Activated CD8-positive, alpha-beta memory T cell treated with anti-CD3 and anti-CD28 coated beads, Interleukin-2, amount 10 ng/mL, durations not matched to agents 7 days and 5 days (primary cell): ENCODE results near the gene PLB1. TPM values are rescaled to one million over a fixed set of nuclear protein-coding genes. Genes with fewer than 3 reads are reported as not detected.

ENCODE experiments used
- ATAC-seq: fragments of 150-1000 bp; cut with Tn5 transposase; one replicate; pipeline ENCODE4 v1.10.0; 2021; ENCODE audit warnings: moderate library complexity
- CTCF ChIA-PET: fragments of 350-600 bp; sonication (Branson Sonifier 250); formaldehyde crosslinking; loops from one replicate; lab custom pipeline; 2021; ENCODE audit warnings: antibody characterized with exemption; lab: Charles Lee
- DNase-seq: peaks from one replicate; pipeline ENCODE4 v3.0.0-alpha.2; 2020
- H3K27ac Mint-ChIP-seq: one replicate; pipeline ENCODE4 v1.8.0; 2021; ENCODE audit warnings: mild to moderate bottlenecking, mixed read lengths
- H3K27me3 Mint-ChIP-seq: one replicate; pipeline ENCODE4 v1.8.0; 2021; ENCODE audit warnings: mixed read lengths
- H3K36me3 Mint-ChIP-seq: one replicate; pipeline ENCODE4 v1.8.0; 2021; ENCODE audit warnings: mild to moderate bottlenecking, mixed read lengths
- H3K4me1 Mint-ChIP-seq: one replicate; pipeline ENCODE4 v1.8.0; 2021; ENCODE audit warnings: mixed read lengths
- H3K4me3 Mint-ChIP-seq: one replicate; pipeline ENCODE4 v1.8.0; 2021; ENCODE audit warnings: mild to moderate bottlenecking, moderate library complexity, mixed read lengths
- H3K9me3 Mint-ChIP-seq: one replicate; pipeline ENCODE4 v1.8.0; 2022; ENCODE audit warnings: low read depth, mixed read lengths
- total RNA-seq, 2 experiments: library from RNA; stranded (reverse); gene quantifications; one replicate each; pipeline ENCODE4 v1.2.3, GENCODE V29; 2021

PLB1 gene
- total RNA-seq, 2 experiments from 2014 or later, result 0.67 to 1.2 TPM

DNA sequence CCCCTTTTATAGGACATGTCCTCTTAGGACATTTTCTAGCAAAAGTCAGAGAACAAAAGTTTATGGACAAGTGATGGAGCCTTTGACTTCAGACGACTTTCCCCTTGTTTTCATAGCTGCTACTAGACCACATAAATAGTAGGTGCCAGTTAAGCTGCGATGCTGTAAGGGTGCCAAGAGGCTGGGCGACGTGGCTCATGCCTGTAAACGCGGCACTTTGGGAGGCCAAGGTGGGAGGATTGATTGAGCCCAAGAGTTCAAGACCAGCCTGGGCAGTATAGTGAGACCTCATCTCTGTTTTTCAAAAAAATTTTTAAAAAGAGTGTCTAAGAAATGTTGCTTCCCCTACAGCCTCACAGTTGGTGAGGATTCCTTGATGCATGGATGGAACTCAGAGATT is 2.2 kb upstream of the PLB1 start:
- ATAC-seq (no peak), DNase-seq (no peak)
- Mint-ChIP-seq H3K9me3 (no peaks in the 10 kb centered on the region), H3K36me3 (no peaks in the 10 kb centered on the region), H3K4me3 (no peak overlapping the region), H3K27me3 (peaks cover 19% of the 10 kb centered on the region), H3K4me1 (no peaks in the 10 kb centered on the region), H3K27ac (no peak overlapping the region)
- CTCF ChIA-PET, result interaction anchor here (1.2 kb wide), 1 partner anchor 41 kb away, joined by 4 read pairs; no protein-coding TSS in a partner anchor

DNA sequence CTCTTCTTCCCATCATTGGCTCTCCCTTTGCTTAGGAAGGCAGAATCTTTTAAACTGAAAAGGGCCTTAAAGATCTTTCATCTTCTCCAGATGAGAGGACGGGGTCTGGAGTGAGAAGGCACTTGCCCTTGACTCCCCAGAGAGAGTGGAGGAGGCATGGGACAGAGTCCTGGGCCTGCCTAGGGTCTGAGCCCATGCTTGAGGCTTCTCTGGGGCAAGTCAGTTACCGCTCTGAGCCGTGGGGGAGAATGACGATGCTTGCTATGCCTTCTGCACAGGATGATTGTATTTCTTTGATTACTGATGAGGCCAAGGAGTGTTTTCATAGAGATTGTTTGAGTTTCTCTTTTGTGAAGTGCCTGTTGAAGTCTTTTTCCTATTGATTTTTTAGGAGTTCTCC is 921 bp downstream of the PLB1 start:
- Mint-ChIP-seq H3K4me1 (no peaks in the 10 kb centered on the region), H3K36me3 (no peaks in the 10 kb centered on the region), H3K27me3 (peaks cover 28% of the 10 kb centered on the region), H3K9me3 (no peaks in the 10 kb centered on the region), H3K4me3 (no peak overlapping the region), H3K27ac (no peak overlapping the region)
- DNase-seq, result no peak
- CTCF ChIA-PET, result interaction anchor here (1.2 kb wide), 1 partner anchor 23 kb away, joined by 3 read pairs; no protein-coding TSS in a partner anchor
- no peak for ATAC-seq

DNA sequence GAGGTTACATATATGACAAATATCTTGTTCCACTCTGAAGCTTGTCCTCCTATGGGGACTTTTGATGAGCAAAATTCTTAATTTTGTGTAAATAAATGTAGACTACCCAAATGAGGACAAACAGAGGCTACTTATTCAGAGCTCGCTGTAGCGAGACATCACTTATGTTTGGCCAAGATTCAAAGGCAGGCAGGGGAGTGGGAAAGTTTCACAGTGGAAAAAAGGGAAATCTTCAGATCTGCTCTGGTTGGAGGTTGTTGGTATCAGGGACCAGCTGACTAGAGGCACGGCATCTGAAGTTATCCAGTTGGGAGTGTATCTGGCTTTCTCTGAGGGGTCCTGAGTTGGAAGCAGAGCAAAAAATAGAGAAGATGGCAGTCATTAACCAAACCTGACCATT is 1.3 kb downstream of the PLB1 start:
- Mint-ChIP-seq H3K27me3 (peaks cover 29% of the 10 kb centered on the region), H3K4me3 (no peak overlapping the region), H3K9me3 (no peaks in the 10 kb centered on the region), H3K27ac (no peak overlapping the region), H3K4me1 (no peaks in the 10 kb centered on the region), H3K36me3 (no peaks in the 10 kb centered on the region)
- no peak for DNase-seq
- no peak for ATAC-seq
- CTCF ChIA-PET, result interaction anchor here (1.2 kb wide), 1 partner anchor 23 kb away, joined by 3 read pairs; no protein-coding TSS in a partner anchor

DNA sequence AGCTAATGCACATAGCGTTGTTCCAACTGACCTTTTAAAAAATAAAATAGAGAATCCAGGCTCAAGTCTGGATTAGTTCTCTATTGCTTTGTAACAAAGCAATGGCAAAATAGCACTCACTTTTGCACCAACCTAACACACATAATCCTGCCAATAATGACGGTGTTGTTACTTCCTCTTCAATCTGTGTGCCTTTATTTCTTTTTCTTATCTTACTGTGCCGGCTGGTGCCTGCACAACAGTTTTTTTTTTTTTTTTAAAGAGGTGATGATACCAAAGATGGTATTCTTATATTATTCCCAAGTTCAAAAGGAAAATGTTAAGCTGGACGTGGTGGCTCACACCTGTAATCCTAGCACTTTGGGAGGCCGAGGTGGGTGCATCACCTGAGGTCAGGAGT is 3.4 kb downstream of the PLB1 start:
- Mint-ChIP-seq H3K9me3 (no peaks in the 10 kb centered on the region), H3K36me3 (no peaks in the 10 kb centered on the region), H3K27ac (no peak overlapping the region), H3K4me3 (no peak overlapping the region), H3K27me3 (peaks cover 29% of the 10 kb centered on the region), H3K4me1 (no peaks in the 10 kb centered on the region)
- ATAC-seq (no peak), DNase-seq (no peak)
- CTCF ChIA-PET, result interaction anchor here (0.7 kb wide), 1 partner anchor 8 kb away, joined by 3 read pairs; no protein-coding TSS in a partner anchor

DNA sequence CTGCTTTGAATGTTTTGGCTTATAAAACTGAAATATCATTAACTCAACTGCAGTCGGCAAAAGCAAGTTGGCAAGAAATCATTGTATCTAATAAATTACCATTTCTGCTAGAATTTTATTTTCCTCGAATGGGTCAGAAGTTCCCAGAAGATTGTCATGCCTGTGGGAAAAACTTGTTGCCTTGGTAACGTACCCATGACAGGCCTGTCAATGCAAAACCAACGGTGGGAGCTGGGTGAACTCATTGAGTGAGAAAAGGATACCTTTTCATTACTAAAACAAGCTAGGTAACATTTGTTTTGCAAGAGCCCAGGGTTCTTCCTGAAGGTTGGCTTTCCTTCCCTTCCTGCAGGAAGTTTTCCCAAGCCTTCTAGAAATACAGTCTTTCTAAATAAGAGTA is 9.5 kb downstream of the PLB1 start:
- H3K4me1 Mint-ChIP-seq, result peaks cover 24% of the 10 kb centered on the region
- no peaks in the 10 kb centered on the region for H3K36me3 Mint-ChIP-seq
- H3K9me3 Mint-ChIP-seq, result no peaks in the 10 kb centered on the region
- no peak overlapping the region for H3K4me3 Mint-ChIP-seq
- peaks cover 18% of the 10 kb centered on the region for H3K27me3 Mint-ChIP-seq
- DNase-seq (no peak), ATAC-seq (no peak)
- no peak overlapping the region for H3K27ac Mint-ChIP-seq
- CTCF ChIA-PET, result no interaction called here

DNA sequence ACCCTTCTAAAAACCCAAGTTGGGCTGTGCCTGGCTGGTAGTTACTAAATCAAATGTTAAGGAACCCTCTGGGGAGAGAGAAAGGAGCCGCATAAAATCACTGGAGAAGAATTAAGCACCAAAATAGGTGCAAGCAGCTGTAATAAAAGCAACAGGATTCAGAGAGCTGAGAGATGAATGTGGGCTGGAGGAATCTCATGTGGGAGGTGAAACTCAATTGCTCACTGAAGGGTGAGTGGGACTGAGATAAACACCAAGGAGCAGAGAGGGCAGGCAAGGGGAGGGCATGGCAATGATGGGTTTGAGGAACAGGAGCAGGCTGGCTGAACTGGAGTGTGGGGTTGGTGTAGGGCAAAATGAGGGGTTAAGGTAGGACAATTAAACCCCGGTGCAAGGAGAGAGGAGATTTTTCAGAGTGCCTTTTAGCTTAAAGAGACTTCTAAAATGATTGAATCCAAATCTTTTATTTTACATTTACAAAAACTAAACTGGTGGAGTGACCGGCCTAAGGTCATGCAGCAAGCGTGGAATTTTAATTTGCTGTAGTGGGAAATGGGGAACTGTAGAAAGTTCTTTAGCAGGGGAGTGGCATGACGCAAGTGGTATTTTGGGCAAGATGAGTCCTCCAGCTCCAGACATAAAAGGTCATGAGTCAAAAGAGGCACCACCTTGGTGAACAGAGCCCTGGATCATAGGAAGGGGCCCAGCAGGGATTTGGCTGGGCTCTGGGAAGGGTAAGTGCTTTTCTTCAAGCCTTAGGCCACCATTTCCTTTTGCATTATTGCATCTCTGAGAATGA is 10.5 kb downstream of the PLB1 start:
- ATAC-seq (no peak), DNase-seq (no peak)
- Mint-ChIP-seq H3K27ac (no peak overlapping the region), H3K9me3 (no peaks in the 10 kb centered on the region), H3K36me3 (peaks cover under 1% of the 10 kb centered on the region), H3K4me1 (peaks cover 24% of the 10 kb centered on the region), H3K4me3 (no peak overlapping the region), H3K27me3 (peaks cover 17% of the 10 kb centered on the region)
- CTCF ChIA-PET, result no interaction called here

DNA sequence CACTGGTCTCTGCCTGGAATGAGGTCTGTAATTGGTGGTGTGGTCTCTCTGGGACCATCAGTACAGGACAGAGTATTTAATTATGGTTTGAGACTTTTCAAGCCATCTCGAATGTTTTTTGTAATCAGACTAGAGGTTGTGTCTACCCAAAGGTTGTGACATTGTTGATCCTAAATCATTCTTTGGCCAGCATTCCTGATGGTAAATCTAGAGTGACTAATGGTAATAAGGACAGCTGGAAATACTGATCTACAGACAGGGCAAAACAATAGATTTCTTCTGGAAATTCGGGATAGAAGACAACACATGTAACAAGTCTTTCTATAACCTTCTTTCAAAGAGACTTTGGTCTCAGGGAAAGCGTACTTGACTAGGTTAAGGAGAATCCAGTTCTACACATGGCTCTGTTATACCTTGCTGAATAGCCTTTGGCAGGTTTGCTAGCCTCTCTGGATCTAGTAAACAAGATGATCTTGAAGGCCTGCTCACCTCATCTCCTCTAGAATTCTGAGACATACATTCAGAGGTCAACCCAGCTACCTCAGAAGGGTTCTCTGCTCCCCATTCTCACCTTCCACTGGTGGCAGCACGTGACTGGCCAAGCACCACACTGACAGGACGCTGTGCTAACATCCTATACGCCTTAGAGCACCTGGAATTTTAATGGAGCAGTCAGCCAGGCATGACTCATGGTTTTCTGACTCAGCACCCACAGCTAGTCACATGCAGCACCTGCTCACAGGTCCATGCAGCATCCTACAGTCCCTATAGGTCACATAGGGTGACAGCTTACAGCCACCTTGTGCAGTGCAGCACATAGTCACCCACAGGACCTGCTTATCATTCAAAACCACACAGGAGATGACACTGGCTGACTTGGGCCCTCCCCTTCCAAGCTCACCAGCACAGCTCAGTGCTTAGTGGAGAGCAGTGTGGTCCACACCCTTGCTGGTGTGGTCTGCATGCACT is 12.2 kb downstream of the PLB1 start:
- Mint-ChIP-seq H3K4me3 (no peak overlapping the region), H3K27ac (peak overlapping the region; percentile 56), H3K9me3 (peaks cover 11% of the 10 kb centered on the region), H3K27me3 (peaks cover 30% of the 10 kb centered on the region), H3K4me1 (peaks cover 28% of the 10 kb centered on the region), H3K36me3 (peaks cover 14% of the 10 kb centered on the region)
- CTCF ChIA-PET, result interaction anchor here (1.0 kb wide), 1 partner anchor 11 kb away, joined by 3 read pairs; no protein-coding TSS in a partner anchor
- ATAC-seq, result peak; percentile 99
- peak; percentile 83 for DNase-seq

DNA sequence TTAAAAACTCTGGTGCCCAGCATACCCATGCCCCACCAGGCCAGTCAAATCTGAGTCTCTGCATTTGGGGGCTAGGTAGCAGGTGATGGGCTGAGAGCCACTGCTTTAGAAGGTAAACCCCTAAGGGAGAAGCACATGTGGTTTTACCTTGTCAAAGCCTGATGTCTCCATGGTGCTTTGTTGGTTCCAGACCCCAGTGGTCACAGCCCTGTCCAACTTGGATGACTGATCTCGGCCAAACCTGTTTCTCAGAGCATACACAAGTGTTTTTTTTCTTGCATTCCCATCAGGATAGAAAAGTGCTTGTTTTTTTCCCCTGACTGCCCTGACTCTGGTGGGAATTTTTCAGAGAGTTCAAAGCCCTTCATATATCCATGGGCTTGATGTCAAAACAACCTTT is 13.5 kb downstream of the PLB1 start:
- Mint-ChIP-seq H3K36me3 (peaks cover 14% of the 10 kb centered on the region), H3K4me1 (peaks cover 28% of the 10 kb centered on the region), H3K27me3 (peaks cover 41% of the 10 kb centered on the region), H3K9me3 (peaks cover 11% of the 10 kb centered on the region), H3K4me3 (no peak overlapping the region), H3K27ac (no peak overlapping the region)
- ATAC-seq, result no peak
- no peak for DNase-seq
- CTCF ChIA-PET, result no interaction called here

DNA sequence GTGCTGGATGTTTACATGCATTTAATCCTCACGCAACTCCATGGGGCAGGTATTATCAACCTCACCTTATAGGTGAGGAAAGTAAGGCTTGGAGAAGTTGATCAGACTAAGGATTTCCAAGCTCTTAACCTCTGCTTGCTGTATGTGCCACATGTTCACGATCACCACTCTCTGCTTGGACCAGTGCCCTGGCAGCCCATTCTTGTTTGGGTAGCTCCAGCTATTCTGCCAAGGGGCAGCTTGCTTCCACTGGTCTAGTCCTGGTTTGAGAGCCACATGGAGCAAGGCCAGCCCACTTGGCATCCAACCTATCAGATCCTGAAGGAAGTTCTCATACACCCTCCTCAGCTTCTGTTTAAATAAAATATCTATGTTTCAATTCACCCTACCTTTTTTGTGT is 14.3 kb downstream of the PLB1 start:
- Mint-ChIP-seq H3K36me3 (peaks cover 14% of the 10 kb centered on the region), H3K4me1 (peaks cover 28% of the 10 kb centered on the region), H3K4me3 (no peak overlapping the region), H3K9me3 (peaks cover 11% of the 10 kb centered on the region), H3K27ac (no peak overlapping the region), H3K27me3 (peaks cover 41% of the 10 kb centered on the region)
- DNase-seq, result no peak
- CTCF ChIA-PET, result interaction anchor here (1.1 kb wide), 1 partner anchor 18 kb away, joined by 3 read pairs; no protein-coding TSS in a partner anchor
- no peak for ATAC-seq

DNA sequence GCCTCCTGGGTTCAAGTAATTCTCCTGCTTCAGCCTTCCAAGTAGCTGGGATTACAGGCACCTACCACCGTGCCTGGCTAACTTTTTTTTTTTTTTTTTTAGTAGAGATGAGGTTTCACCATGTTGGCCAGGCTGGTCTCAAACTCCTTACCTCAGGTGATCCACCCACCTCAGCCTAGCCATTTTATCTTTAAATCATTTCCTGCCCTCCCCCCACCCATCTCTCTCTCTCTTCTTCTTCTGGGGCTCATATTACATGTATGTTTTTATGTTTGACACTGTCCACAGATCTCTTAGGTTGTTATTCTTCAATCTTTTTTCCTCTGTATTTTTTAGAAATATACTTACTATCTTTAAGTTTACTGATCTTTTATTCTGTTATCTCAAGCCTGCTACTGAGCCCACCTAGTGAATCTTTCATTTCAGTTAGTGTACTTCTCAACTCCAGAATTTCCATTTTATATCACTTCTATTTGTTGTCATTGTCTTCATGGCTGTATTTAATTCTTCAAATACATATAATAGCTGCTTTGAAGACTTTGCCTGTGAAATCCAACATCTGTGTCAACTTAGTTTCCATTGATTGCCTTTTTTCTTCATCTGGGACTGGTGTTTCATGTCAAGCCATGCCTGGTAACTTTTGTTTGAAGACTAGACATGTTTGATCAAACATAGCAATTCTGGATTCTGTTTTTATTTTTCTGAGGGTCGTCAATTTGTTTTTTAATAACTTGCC is 16.2 kb downstream of the PLB1 start:
- DNase-seq (no peak), ATAC-seq (no peak)
- peaks cover 24% of the 10 kb centered on the region for H3K4me1 Mint-ChIP-seq
- peaks cover 11% of the 10 kb centered on the region for H3K9me3 Mint-ChIP-seq
- CTCF ChIA-PET, result interaction anchor here (0.7 kb wide), 1 partner anchor 85 kb away, joined by 4 read pairs; no protein-coding TSS in a partner anchor
- H3K4me3 Mint-ChIP-seq, result no peak overlapping the region
- peaks cover 50% of the 10 kb centered on the region for H3K27me3 Mint-ChIP-seq
- peaks cover 14% of the 10 kb centered on the region for H3K36me3 Mint-ChIP-seq
- H3K27ac Mint-ChIP-seq, result no peak overlapping the region

DNA sequence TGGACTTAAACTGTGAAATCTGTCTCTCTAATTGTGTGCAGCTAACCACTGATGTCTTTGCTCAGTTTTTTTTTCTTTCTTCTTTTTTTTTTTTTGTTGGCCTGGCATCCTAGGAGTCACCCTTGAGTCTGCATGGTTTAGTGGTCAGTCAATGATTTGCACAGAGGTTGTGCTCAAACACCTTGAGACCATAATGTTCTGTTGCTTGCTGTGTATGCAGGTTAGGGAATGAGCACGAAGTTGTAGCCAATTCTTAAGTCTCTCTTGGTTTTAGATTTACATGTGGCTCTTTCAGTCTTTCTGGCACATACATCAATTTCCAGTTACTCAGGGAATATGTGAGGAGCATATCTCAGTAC is 16.7 kb downstream of the PLB1 start:
- H3K27me3 Mint-ChIP-seq, result peaks cover 53% of the 10 kb centered on the region
- ATAC-seq, result no peak

DNA sequence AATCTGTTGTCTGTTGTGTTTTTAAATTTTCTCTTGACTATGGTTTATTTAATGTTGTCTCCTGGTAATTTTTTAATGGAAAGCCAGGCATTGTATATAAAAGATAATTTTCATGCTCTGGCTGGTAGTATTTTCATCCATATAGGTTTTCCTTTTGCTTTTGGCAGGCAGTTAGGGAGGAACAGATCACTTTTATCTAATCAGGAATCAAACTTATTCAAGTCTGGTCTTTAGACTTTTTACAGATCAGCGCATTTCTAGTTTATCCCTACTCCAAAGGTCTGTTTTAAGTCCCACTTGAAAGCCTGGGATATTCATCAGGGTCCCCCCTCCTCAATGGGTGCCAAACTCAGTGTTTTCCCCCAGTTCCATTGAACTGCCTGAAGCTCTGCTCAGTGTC is 17.2 kb downstream of the PLB1 start:
- CTCF ChIA-PET, result no interaction called here
- Mint-ChIP-seq H3K4me3 (no peak overlapping the region), H3K27me3 (peaks cover 56% of the 10 kb centered on the region), H3K9me3 (peaks cover 11% of the 10 kb centered on the region), H3K4me1 (peaks cover 19% of the 10 kb centered on the region), H3K36me3 (peaks cover 14% of the 10 kb centered on the region), H3K27ac (no peak overlapping the region)
- ATAC-seq, result no peak
- no peak for DNase-seq

More for the DNA sequence above, 16.7 kb downstream of the PLB1 start:
- peaks cover 11% of the 10 kb centered on the region for H3K9me3 Mint-ChIP-seq
- peaks cover 14% of the 10 kb centered on the region for H3K36me3 Mint-ChIP-seq
- H3K4me1 Mint-ChIP-seq, result peaks cover 24% of the 10 kb centered on the region
- H3K27ac Mint-ChIP-seq, result no peak overlapping the region
- CTCF ChIA-PET, result no interaction called here
- no peak overlapping the region for H3K4me3 Mint-ChIP-seq
- no peak for DNase-seq
